ENCODE results near the gene PRMT1.
"Not testable (repeated sequence)": the region's sequence is repeated elsewhere in the genome, so short reads cannot be mapped to it uniquely, and the experiment has no call there.

PRMT1 gene

DNA sequence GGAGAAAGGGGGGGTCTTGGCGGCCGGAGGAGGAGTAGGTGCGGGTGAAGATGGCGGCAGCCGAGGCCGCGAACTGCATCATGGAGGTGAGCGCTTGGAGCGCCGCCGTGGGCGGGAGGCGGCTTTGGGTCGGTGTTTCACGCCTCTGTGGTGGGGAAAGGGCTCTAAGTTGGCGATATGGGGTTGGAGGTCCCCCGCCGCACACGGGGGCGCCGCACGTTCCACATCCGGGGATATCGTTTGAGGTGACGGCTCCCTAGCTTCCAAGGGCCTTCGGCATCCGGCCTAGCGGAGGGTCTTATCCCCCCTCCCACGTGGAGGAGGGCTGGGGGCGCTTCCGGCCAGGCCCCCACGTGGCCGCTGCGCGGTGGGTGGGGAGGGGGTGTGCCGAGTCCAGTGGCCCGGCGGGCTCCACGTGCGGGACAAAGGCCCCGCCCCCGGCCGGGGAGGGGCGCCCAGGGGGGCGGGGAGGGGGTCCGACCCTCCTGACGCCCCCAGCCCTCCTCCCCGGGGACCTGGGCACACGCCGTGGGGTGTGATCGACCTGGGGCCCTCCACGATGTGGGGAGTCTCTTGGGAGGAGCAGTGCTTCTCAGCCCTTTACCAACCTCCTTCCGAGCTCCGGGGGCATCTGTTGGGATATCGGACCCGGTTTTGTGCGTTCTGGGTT lies at the start of gene PRMT1:
Gene PRMT1 (plus strand): TSS at position 41 of the 670 bp plus-strand sequence. CDS start 10 bp downstream, at position 51.
- peak within 1 kb of the TSS; percentile 97 for H3K27ac Mint-ChIP-seq
- H3K9me3 Mint-ChIP-seq, result no peaks in the 10 kb centered on the region
- CTCF ChIA-PET, result interaction anchor here (0.5 to 7.4 kb wide), 10 partner anchors 9 to 200 kb away, joined by 3 to 78 read pairs (median 3); partner anchors contain the start of genes NOSIP, PRRG2, RCN3 and RRAS
- peak; percentile 69 for DNase-seq
- peaks cover 11% of the 10 kb centered on the region for H3K36me3 Mint-ChIP-seq
- H3K4me1 Mint-ChIP-seq, result peaks cover 37% of the 10 kb centered on the region
- H3K4me3 Mint-ChIP-seq, result peak within 1 kb of the TSS; percentile 90
- no peaks in the 10 kb centered on the region for H3K27me3 Mint-ChIP-seq

DNA sequence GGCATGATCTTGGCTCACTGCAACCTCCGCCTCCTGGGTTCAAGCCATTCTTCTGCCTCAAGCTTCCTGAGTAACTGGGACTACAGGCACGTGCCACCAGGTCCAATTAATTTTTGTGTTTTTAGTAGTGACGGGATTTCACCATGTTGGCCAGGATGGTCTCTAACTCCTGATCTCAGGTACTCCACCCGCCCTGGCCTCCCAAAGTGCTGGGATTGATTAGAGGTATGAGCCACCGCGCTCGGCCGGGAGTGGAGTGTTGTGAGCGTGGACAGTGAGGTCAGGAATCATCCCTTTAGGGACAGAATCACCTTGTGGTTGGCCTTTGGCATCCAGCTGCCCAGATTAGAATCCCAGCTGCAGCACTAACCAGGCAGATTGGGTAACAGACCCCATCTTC lies 47.4 kb upstream of the PRMT1 start:
- CTCF ChIA-PET, result no interaction called here
- DNase-seq, result no peak
- Mint-ChIP-seq H3K27me3 (no peaks in the 10 kb centered on the region), H3K9me3 (no peaks in the 10 kb centered on the region), H3K4me3 (no peak overlapping the region), H3K36me3 (peaks cover 15% of the 10 kb centered on the region), H3K27ac (no peak overlapping the region), H3K4me1 (no peaks in the 10 kb centered on the region)

DNA sequence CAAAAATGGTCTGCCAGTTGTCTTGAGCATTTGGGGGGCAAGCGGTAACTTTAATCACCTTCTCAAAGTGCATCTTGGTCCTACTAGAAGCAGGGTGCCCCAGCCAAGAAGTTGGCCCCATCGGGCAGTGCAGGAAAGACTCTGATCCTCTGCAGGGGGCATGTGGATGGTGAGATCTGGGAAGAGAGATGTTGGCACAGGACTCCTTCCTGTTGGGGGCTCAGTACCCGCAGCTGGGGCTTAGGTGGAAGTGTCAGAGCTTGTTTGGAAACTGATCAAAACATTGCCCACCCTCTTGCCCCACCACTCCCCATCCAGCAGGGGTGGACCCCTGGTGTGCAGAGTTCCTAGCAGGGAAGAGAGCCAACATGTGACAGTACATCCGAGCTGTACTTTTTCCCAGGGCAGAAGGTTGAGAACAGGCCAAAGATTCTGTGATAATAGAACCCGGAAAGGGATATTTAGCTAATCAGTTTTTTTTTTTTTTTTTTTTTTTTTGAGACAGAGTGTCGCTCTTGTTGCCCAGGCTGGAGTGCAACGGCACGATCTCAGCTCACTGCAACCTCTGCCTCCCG lies 46.0 kb upstream of the PRMT1 start:
- peaks cover 4% of the 10 kb centered on the region for H3K27me3 Mint-ChIP-seq
- H3K36me3 Mint-ChIP-seq, result peaks cover 17% of the 10 kb centered on the region
- no peaks in the 10 kb centered on the region for H3K9me3 Mint-ChIP-seq
- H3K4me1 Mint-ChIP-seq, result peaks cover 4% of the 10 kb centered on the region
- CTCF ChIA-PET, result no interaction called here
- DNase-seq, result no peak
- peak overlapping the region; percentile 21 for H3K27ac Mint-ChIP-seq
- H3K4me3 Mint-ChIP-seq, result no peak overlapping the region

- Mint-ChIP-seq H3K36me3 (peaks cover 16% of the 10 kb centered on the region), H3K4me1 (peaks cover 4% of the 10 kb centered on the region), H3K4me3 (no peak overlapping the region), H3K9me3 (no peaks in the 10 kb centered on the region), H3K27me3 (peaks cover 10% of the 10 kb centered on the region), H3K27ac (no peak overlapping the region)
- CTCF ChIA-PET, result no interaction called here
- no peak for DNase-seq
These were observed 45.4 kb upstream of the PRMT1 start for GRCh38 chr19:49631610-49632192.

- peaks cover 9% of the 10 kb centered on the region for H3K36me3 Mint-ChIP-seq
- H3K27me3 Mint-ChIP-seq, result peaks cover 11% of the 10 kb centered on the region
- peaks cover 7% of the 10 kb centered on the region for H3K4me1 Mint-ChIP-seq
- H3K4me3 Mint-ChIP-seq, result no peak overlapping the region
- no peaks in the 10 kb centered on the region for H3K9me3 Mint-ChIP-seq
- no peak for DNase-seq
- no peak overlapping the region for H3K27ac Mint-ChIP-seq
- CTCF ChIA-PET, result no interaction called here
These were observed 44.5 kb upstream of the PRMT1 start for GRCh38 chr19:49632576-49632975.

- H3K27me3 Mint-ChIP-seq, result peaks cover 14% of the 10 kb centered on the region
- H3K4me1 Mint-ChIP-seq, result peaks cover 14% of the 10 kb centered on the region
- H3K9me3 Mint-ChIP-seq, CTCF ChIA-PET, H3K36me3 Mint-ChIP-seq, H3K4me3 Mint-ChIP-seq, H3K27ac Mint-ChIP-seq, DNase-seq: not testable (repeated sequence)
These were observed 43.8 kb upstream of the PRMT1 start for GRCh38 chr19:49633273-49633672.

DNA sequence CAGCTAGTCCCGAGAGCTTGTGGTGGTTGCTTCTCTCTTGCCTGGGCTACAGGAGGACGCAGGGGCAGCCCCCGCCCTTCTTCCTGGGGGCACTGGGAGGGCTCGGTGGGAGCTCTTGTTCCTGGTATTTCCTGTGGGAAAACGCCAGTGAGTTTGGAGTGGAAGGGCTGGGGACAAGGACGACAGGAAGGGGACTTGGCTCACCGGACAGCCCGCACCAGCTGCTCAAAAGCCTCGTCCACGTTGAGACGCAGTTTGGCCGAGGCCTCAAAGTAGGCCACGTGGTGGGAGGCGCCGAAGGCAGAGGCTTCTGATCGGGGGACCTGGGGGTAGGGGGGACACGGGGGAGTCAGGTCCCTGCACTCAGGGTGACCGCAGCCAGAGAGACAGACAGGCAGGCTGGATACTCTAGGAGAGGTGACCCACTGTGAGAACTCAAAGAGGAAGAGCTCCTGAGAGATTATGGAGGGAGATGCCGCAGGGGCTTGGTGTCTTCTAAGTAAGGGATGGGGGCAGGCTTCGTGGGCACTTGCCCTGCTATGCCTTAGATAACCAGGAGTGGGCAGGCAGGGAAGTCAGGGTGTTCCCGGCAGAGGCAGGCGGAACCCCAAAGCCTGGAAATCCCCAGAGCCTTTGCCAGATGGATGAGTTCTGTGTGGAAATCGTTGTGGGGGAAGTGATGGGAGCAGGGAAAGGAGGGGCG lies 41.4 kb upstream of the PRMT1 start:
- Mint-ChIP-seq H3K27me3 (peaks cover 25% of the 10 kb centered on the region), H3K27ac (peak overlapping the region; percentile 16), H3K4me3 (no peak overlapping the region), H3K9me3 (no peaks in the 10 kb centered on the region), H3K36me3 (peaks cover 1% of the 10 kb centered on the region), H3K4me1 (peaks cover 33% of the 10 kb centered on the region)
- DNase-seq, result no peak
- CTCF ChIA-PET, result no interaction called here

DNA sequence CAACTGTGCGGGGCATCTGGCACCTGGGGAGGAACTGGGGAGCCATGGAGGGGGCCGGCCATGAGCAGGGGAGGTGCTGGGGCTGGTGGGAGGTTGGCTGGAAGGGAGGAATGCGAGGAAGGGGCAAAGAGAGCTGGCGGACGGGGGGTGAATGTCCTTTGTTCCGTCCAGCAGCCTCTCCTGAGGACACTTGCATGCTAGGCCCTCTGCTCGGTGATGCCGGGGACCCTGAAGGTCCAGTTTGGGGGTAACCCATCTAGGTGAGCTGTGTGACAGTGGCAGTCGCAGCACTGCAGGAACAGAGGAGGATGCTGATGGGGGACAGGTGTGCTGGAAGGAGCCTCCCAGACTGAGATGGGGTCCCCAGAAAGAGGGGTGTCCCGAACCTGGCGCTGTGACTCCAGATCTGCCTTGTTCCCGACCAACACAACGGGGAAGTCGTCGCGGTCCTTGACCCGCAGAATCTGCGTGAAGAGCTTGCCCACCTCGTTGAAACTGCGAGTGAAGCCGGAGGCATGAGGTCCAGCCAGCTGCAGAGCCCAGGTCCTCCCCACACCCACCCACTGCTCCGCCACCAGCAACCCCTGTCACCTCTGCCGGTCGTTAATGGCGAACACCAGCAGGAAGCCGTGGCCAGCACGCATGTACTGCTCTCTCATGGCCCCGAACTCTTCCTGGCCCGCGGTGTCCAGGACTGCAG lies 40.7 kb upstream of the PRMT1 start:
- Mint-ChIP-seq H3K27me3 (peaks cover 25% of the 10 kb centered on the region), H3K9me3 (no peaks in the 10 kb centered on the region), H3K4me1 (peaks cover 38% of the 10 kb centered on the region), H3K36me3 (peaks cover 1% of the 10 kb centered on the region), H3K27ac (peak overlapping the region; percentile 49), H3K4me3 (no peak overlapping the region)
- CTCF ChIA-PET, result no interaction called here
- no peak for DNase-seq

DNA sequence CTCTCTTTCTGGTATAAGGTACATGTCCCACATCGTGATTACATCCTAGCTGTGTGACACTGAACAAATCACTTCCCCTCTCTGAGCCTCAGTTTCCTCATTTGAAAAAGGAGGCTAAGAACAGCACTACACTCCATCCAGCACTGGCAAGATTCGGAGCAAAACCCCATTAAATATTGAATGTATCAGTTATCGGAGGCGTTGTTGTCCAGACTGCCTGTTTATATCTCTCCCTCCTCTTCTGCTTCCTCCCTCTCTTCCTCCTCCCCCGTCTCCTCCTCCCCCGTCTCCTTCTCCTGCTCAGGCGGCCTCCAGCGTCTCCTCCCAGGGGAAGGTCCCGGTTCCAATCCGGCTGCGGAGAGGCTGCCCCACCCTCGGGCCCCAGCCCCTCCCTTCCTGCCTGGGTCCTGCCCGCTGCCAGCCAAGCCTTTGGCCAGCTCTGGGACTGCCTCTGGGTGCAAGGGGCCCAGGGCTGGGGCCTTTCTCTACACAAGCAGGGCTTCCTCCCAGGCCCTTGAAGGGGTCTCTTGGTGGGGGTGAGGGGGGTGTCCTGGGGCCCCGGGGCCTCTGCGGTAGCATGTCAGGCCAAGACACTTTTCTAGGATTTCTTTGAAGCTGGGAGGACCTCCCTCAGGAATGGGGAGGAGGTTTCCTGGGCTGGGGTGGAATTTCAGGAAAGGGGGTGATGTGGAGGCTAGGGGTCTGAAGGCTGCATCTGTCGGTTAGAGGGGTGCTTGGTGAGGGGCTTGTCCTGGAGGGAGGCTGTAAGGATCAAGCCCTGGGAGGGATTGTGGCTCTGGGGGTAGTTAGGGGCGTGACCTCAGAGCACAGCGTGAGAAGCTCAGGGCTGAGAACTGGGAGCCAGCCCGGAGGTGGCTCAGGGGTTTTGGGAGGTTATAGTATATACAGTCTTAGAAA lies 39.0 kb upstream of the PRMT1 start:
- DNase-seq, result peak; percentile 47

GRCh38 chr19:49639401-49640112 lies 37.5 kb upstream of the PRMT1 start:
- Mint-ChIP-seq H3K9me3 (no peaks in the 10 kb centered on the region), H3K4me1 (peaks cover 63% of the 10 kb centered on the region), H3K27ac (peak overlapping the region; percentile 60), H3K4me3 (peak overlapping the region; percentile 87), H3K36me3 (peaks cover 1% of the 10 kb centered on the region), H3K27me3 (peaks cover 25% of the 10 kb centered on the region)
- no peak for DNase-seq
- CTCF ChIA-PET, result interaction anchor here (1.1 to 2.7 kb wide), 4 partner anchors 33 to 70 kb away, joined by 4 to 10 read pairs (median 6); partner anchors contain the start of gene PRMT1

More for the DNA sequence above, 39.0 kb upstream of the PRMT1 start:
- no peaks in the 10 kb centered on the region for H3K9me3 Mint-ChIP-seq
- peaks cover 49% of the 10 kb centered on the region for H3K4me1 Mint-ChIP-seq
- peak overlapping the region; percentile 6 for H3K27ac Mint-ChIP-seq
- H3K4me3 Mint-ChIP-seq, result peak overlapping the region; percentile 50
- H3K27me3 Mint-ChIP-seq, result peaks cover 25% of the 10 kb centered on the region
- CTCF ChIA-PET, result no interaction called here
- peaks cover 1% of the 10 kb centered on the region for H3K36me3 Mint-ChIP-seq

DNA sequence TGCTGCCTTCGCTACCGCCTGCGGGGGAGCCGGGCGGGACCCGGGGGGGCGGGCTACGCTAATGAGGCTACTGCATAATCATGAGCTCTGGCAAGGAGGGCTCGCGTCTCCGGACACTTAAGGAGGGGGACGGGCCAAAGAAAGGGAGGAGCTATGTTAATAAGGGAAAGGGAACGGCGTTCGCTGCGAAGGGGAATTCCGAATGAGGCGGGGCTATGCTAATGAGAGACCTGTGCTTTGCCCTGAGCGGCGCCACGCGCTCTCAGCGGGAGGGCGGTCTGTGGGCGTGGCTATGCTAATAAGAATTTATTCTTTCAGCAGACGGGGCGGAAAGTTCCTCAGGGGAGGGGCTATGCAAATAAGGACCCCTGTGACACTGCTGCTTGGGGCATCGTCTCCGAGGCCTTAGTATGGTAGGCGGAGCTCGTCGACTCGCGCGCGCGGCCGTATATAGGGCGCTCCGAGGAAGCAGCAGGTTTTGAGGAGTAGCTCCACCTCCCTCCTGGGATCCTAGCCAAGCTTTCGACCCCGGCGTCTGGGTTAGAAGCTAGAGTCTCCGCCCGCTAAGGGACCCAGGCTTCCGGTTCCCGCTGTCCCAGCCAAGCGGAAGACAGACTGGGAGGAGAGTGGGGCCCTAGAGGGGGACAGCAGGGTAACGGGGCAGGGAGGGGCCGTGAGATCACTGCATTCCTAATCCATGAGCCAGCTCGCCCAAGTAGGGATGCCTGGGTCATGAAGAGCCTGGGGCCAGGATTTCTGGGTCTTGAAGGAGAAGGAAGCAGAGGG lies 36.8 kb upstream of the PRMT1 start, which contains the start of gene RRAS:
Gene RRAS (minus strand): TSS at position 31 of the 786 bp plus-strand sequence. CDS start 45 bp downstream, outside the sequence.
- H3K27me3 Mint-ChIP-seq, result peaks cover 25% of the 10 kb centered on the region
- H3K27ac Mint-ChIP-seq, result peak within 1 kb of the TSS; percentile 98
- H3K4me3 Mint-ChIP-seq, result peak within 1 kb of the TSS; percentile 87
- H3K9me3 Mint-ChIP-seq, result no peaks in the 10 kb centered on the region
- peaks cover 64% of the 10 kb centered on the region for H3K4me1 Mint-ChIP-seq
- CTCF ChIA-PET, result interaction anchor here (0.9 to 2.7 kb wide), 5 partner anchors 30 to 70 kb away, joined by 3 to 10 read pairs (median 4); partner anchors contain the start of gene PRMT1
- H3K36me3 Mint-ChIP-seq, result peaks cover under 1% of the 10 kb centered on the region
- peak; percentile 100 for DNase-seq

Measured in activated naive CD4-positive, alpha-beta T cell treated with anti-CD3 and anti-CD28 coated beads, Interleukin-2, amount 10 ng/mL, durations not matched to agents 7 days and 5 days (primary cell).